ENCODE results near the gene CCDC63.
"Not testable (repeated sequence)": the region's sequence is repeated elsewhere in the genome, so short reads cannot be mapped to it uniquely, and the experiment has no call there.

The CCDC63 gene

DNA sequence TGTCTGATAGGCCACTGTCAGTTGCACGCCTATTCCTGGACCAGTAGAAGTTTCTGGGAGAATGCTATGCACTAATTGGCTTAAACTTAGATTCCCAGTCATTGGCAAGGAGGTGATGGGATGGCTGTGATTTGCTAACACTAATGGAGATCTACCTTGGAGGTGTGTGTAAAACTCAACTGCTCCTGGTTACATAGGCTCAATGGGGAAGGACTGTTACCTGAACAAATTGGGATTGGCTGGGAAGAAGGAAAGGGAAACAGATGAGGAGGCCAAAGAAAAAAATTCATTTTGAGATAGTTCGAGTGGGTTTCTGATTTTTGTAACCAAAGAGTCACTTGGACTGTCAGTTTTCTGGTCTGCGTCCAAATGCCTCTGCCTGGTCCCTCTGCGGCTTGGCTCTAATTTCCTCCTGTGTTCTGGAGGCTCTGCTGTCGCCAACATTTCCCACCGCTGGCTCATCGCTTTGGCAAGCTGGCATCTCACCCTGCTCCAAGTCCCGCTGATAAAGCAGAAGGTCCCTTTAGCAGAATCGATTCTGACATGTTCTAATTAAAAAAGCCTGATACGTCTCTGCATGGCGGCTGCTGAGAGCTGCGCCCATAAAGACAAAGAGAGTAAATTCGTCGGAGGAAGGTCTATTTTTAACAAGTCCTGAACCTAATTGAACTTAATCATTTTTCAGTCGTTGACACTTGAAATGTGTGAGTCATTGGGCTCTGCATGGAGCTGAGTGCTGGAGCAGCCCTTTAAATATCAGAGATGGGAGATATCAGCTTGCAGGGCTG is 2.0 kb upstream of the CCDC63 start:
- no peak for DNase-seq (ENCODE audit: low read depth)

DNA sequence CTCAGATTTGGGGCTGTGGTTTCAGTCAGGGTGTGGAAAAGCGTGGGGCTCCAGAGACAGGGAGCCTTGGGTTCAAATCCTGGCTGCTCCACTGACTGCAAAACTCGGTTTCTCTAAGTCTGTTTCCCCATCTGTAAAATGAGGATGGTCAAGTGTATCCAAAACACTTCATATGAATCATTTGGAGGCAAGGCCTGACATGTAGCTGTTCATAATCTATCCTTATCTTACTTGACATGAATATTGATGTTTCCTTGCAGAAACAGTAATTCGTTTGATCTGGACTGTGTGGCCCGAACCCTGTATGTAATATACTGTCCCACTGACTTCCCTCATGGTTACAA is 1.5 kb upstream of the CCDC63 start:
- DNase-seq (ENCODE audit: low read depth) = no peak

DNA sequence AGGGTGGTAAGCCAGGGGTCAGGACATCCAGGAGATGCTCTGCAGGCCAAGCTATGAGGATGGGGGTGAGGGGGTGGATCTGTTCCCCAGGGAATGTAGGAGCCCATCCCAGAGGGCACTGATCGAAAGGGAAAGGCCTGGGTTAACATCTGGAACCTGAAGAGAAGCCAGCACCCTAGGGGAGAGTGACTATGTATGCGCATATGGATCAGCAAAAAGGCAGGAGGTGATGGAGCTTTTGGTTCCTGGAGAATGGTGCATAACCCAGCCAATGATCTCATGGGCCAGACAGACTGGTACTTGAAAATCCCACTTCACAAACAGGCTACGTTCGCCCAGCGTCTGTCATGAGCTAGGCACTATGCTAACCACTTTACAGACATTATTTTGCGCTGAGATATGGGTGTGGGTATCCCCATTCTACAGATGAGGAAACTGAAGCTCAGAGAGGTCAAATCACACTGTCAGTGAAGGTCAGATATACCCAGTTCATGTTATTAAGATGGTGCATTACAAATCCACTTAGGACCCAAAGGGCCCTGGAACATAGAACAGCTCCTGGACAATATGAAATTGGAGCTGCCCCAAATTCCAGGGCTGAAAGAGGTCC is 1.6 kb downstream of the CCDC63 start:
- DNase-seq (ENCODE audit: low read depth) = no peak

DNA sequence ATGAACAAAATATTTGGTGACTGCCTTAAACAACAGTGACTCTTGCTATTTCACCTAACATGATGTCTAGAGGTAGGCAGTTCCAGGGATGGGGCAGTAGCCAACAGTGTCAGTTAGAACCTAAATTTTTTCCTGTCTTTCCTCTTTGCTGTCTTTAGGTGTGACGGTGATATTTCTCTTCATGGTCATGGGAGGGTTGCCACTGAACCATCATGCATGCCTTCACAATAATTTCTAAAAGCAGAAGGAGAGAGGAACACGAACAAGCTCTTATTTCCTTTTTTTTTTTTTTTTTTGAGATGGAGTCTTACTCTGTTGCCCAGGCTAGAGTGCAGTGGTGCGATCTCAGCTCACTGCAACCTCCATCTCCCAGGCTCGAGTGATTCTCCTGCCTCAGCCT is 2.4 kb downstream of the CCDC63 start:
- DNase-seq (ENCODE audit: low read depth) = no peak

DNA sequence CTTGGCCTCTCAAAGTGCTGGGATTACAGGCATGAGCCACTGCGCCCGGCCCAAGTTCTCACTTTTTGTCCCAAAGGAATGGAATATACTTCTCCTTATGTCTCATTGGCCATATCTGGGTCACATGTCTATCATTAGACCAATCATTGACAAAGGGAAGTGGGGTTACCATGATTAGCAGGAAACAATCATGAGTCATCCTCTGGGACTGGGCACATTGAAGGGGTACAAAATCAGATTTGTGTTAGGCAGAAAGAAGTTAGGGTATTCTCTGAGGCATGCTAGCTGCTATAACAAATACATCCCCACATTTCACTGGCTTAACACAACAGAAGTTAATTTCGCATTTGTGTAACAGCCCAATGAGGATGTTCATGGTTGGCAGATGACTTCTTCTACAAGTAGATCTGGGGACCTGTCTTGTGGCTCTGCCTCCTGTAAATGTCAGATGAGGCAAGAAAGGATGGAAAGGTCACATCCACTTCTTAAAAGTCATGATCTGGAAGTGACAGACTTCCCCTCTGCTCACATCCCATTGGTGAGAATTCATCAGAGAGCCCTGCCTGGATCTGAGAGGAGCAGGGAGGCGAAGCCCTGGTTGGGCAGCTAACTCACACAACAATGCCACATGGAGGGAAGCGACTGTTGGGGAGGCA is 3.1 kb downstream of the CCDC63 start:
- no peak for DNase-seq (ENCODE audit: low read depth)

DNA sequence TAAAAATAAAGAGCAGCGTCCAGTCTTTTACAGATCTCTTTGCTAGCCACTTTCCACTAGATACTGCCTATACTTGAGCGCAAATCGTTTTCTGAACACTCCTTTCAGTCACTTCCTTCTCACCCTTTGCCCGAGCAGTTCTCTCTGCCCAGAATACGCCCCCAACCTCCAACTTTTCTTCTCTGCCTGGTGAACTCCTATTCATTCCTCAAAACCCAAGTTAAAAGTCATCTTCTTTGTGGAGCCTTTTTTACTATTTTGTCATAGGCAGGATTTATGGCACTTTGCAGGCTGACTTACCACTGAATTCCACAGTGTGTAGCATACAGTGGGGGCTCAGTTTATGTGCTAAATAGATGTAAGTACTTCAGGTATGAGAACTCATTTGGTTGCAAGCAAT is 4.0 kb downstream of the CCDC63 start:
- DNase-seq (ENCODE audit: low read depth) = no peak

DNA sequence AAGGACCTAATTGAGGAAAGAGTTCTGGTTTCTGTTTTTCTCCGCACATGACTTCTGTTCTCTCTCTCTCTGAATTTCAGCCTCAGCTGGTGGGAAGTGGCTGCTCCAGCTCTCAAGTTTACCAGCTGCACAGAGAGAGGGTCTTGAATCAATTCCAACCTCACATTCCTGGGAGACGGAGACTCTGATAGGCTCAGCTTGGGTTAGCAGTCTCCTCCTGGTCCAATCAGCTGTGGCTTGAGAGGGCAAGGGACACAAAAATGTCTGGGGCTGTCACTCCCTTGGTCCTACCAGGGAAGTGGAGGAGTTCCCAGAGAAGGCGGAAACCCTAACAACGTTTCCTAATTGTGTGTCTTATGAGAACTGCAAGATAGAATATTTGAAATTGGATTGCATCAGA is 7.0 kb downstream of the CCDC63 start:
- no peak for DNase-seq (ENCODE audit: low read depth)

DNA sequence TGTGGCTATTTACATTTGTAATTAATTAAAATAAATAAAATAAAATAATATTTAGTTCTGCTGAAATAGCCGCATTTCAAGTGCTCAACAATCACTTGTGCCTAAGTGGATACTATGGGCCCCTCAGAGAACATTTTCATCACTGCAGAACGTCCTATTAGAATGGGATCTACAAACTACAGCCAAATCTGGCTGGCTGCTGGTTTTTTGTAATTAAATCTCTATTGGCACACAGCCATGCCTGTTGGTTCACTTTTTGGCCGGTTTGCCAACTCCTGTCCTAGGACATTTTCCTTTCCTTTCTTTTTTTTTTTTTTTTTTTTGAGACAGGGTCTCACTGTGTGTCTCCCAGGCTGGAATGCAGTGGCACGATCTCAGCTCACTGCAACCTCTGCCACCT is 9.8 kb downstream of the CCDC63 start:
- DNase-seq (ENCODE audit: low read depth) = no peak

DNA sequence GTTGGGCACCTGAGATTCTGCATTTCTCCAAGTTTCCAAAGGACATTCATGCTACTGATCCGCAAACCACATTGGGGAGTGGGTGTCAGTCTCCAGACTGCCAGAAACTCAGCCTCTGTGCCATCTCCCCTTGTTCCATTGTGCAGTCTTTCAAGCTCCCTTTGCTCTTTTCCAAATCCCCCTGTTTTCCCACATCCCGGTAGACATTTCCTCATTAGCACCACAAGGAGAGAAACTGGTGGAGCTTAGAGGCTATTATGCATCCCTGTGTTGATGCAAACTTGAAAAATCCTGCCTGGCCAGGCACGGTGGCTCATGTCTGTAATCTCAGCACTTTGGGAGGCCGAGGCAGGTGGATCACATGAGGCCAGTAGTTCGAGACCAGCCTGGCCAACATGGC is 10.7 kb downstream of the CCDC63 start:
- DNase-seq (ENCODE audit: low read depth) = no peak

DNA sequence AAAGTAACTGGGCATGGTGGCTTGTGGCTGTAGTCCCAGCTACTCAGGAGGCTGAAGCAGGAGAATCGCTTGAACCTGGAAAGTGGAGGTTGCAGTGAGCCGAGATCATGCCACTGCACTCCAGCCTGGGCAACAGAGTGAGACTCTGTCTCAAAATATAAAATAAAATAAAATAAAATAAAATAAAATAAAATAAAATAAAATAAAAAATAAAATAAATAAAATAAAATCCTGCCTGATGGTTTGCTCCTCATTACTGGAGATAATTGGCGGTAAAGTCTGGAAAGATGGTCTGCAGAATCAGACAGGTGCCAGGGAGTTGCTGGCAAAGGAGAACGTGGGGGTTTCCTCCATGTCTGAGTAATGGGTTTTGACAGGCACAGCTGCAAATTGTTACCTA is 11.2 kb downstream of the CCDC63 start:
- not testable (repeated sequence) for DNase-seq (ENCODE audit: low read depth)

DNA sequence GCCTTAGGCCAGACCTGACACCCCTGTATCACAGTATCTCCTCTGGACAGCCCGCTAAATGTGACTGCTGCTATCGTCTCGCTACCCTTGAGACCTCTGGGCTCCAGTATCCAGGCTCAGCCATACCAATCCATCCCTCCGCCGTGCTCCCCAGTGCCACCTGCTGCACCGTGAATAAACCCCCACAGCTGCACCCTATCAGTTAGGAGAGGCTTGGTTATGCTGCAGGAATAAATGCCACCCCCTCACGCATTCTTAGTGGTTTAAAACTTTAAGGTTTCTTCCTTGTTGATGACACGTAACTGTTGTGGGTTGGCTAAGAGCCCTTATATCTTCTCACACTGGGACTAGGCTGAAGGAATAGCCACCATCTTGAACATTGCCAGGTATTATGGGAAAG is 12.1 kb downstream of the CCDC63 start:
- no peak for DNase-seq (ENCODE audit: low read depth)

DNA sequence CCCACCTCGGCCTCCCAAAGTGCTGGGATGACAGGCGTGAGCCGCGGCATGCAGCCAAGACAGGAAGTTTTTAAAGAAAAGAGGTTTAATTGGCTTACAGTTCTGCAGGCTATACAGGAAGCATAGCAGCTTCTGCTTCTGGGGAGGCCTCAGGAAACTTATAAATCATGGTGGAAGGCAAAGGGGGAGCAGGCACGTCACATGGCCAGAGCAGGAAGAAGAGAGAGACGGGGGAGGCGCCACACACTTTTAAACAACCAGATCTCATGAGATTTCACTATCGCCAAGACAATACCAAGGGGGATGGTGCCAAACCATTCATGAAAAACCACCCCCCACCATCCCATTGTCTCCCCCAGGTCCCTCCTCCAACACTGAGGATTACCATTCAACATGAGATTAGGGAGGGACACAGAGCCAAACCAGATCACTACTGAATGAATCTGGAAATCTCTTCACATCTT is 14.1 kb downstream of the CCDC63 start:
- DNase-seq (ENCODE audit: low read depth) = no peak

DNA sequence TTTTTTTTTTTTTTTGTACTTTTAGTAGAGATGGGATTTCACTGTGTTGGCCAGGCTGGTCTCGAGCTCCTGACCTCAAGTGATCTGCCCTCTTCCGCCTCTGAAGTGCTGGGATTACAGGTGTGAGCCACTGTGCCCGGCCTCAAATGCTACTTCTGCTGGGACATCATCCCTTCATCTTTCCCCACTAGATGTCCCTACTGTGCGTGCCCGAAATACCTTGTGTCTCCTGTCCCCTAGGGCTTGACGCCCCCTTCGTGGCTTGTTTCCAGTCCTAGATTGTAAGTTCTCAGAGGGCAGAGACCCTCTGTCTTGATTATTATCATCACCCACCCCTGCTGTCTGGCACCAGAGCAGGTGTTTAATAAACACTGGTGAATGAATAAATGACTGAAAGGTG is 14.9 kb downstream of the CCDC63 start:
- DNase-seq (ENCODE audit: low read depth) = no peak

DNA sequence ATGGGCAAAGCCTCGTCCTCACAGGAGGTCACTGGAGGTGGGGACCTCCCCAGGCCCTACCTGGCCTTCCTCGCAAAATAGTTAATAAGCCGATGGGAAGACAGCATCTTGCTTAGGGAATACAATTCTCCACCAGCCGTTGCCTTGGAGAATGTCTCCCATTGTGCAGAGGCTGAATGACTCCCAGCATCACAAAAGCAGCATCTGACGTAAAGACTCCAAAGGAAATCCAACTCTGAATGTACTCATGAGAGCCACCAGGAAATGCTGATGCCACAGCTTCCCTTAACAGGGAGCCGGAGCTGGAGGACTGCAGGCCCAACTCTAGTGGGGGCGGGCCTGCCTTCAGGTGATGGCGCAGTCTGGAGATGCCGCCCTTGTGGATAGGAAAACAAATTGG is 15.5 kb downstream of the CCDC63 start:
- no peak for DNase-seq (ENCODE audit: low read depth)

DNA sequence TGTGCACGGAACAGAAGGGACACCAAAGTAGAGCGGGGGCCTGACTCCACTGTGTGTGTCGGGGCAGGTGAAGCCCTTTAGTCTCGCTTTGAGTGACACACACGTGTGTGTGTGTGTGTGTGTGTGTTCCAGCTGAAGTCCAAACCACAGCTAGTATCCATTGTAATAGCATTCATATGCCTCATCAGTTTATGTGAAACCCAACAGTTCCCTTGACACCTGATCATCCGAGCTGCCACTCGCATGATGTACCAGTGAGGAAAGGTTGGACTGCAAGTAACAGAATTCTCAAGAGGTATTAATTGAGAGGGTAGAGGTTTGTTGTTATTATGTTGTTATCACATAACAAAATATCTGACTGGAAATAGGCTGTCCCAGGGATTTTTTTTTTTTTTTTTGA is 16.4 kb downstream of the CCDC63 start:
- DNase-seq (ENCODE audit: low read depth) = no peak

DNA sequence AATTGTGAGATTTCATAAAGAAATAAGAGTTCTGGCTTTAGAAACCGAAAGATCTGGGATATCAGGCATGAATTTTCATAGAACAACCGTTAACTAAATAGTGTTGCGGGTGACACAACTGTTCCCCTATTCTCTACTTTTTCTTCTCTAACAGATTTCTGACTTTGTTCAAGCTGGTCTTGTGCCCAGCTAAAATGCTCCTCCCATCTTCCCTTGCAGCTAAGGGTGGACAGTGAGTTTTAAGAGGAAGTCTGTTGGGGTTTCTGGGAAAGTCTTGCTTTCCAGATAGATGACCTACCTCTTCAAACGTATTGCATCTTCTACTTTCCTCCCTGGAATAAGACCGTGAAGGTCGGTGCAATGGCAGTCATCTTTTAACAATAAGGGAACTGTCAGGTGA is 18.7 kb downstream of the CCDC63 start:
- no peak for DNase-seq (ENCODE audit: low read depth)

DNA sequence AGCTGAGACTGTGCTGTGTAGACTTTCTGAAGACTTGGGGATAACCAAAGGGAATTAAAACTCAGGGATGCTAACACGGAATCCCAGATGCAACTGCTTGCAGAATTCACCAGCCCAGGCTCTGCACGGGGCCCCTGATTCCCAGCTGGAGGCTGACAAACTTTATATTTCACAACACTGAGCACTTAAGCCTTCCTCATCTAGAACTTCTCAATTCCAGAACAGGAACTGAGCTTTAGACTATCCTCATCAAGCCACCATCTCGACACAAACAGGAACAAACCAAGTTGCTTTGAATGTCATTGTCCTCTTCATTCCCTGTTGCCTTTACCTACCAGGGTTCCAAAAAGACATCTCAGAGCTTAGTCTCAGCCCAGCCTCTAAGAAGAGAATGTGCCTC is 22.2 kb downstream of the CCDC63 start:
- DNase-seq (ENCODE audit: low read depth) = no peak

DNA sequence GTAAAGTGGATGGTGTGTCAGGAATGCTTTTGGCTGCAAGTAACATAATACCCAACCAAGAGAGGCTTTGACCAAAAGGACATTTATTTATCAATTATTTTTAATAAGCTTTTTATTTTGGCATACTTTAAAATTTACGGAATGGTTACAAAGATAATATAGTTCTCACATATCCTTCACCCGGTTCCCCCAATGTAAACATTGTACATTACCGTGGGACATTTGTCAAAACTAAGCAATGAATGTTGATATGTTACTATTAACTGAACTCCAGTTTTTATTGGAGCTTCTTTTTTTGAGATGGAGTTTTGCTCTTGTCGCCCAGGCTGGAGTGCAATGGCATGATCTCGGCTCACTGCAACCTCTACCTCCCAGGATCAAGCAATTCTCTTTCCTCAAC is 23.0 kb downstream of the CCDC63 start:
- no peak for DNase-seq (ENCODE audit: low read depth)

DNA sequence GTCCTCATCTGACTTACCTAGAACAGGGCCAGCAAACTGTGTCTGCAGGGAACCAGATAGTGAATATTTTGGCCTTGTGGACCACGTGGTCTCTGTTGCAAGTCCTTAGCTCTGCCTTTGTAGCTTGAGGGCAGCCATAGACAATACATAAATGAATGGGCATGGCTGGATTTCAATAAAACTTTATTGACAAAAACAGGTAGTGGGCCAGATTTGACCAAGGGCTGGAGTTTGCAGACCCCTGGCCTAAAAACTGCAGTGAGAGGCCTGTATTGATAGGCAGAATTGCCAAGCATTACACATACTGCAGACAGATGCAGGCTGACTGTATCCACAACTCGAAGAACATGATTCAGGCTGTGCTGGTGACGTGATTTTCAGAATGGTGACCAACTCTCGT is 25.3 kb downstream of the CCDC63 start:
- DNase-seq (ENCODE audit: low read depth) = no peak

DNA sequence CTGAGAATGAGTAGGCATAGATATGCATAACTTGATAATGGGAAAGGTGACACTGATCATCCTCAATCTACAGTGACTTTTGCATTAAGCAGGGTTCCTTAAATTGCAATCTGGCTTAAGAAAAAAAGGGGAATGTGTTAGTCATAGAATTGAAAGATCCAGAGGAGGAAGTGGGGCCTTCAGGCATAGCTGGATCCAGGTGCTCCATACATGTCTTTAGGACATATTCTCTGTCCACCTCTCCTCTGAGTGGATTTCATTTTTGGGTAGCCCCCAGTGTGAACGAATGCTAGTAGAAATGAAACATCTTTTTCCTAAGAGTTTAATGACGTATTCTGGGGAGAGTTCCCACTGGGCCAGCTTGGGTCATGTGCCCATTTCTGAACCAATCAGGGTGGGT is 27.6 kb downstream of the CCDC63 start:
- DNase-seq (ENCODE audit: low read depth) = no peak

DNA sequence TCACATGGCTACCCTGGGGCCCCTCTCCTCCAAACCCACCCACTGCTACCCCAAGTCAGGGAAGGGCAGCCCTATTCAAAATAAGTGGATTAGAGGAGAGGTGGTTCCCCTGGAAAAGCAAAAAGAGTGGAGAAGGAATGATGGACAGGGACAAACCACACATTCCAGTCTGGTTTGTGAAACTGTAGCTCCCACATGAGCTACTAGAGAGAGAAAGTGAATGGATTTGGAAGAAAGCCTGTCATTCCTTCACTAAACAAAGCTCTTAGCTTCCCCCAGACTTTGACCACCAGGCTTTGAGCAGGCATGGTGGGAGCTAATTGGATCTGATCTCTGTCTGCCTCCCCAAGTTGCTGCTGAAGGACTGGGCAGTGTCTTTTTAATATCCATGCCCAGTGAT is 28.0 kb downstream of the CCDC63 start:
- DNase-seq (ENCODE audit: low read depth) = no peak

DNA sequence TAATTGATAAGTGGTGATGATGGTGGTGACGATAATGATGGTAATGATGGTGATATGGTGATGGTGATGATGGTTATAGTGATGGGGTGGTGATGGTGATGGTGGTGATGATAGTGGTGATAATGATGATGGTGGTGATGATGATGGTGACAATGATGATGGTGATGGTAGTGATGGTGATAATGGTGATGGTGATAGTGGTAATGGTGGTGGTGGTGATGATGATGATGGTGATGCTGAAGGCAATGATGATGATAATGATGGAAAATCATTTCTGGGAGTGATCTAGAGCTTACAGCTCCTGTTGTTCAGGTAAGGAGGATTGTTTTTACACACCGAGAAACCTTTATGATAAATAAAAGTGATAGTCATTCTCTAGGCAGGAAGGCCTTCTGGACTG is 33.9 kb downstream of the CCDC63 start:
- DNase-seq (ENCODE audit: low read depth) = no peak

DNA sequence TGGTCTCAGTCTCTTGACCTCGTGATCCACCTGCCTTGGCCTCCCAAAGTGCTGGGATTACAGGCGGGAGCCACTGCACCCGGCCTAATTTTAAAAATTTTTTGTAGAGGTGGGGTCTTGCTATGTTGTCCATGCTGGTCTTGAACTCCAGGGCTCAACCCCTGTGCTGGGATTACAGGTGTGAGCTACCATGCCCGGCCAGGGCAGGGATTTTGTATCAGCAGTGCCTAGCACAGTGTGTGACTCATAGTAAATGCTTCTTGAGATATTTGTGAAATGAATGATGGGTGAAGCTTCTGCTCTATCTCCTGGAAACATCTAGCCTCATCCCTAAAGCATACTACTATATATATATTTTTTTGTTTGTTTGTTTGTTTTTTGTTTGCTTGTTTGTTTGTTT is 36.5 kb downstream of the CCDC63 start:
- DNase-seq (ENCODE audit: low read depth) = no peak

Data from activated T-cell treated with anti-CD3 and anti-CD28 coated beads for 24 hours (primary cell).